Measurements from ENCODE around the gene OR56A3. TPM values are rescaled to one million over a fixed set of nuclear protein-coding genes. Genes with fewer than 3 reads are reported as not detected.

OR56A3 gene
- total RNA-seq, 1 experiment from 2014 or later = not detected

DNA sequence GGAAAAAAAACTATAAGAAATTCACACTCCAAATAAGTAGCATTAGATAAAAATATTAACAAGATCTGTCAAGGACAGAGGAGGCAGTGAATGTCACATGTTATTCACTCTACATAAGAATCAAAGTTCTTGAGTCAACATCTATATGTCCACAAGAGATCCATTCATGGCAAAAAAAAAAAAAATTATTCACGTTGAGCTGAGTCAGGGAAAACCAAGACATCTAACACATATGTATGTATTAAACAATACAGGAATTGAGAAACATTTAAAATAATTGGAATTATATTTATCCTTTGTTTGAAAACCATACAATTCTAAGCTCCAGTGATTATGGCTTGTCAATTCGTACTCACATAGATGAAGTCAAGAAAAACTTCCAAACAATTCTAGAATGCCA lies 24.9 kb downstream of the OR56A3 start:
- in situ Hi-C loops (cut with HindIII; ENCODE audit: low sequenced_read_pairs) = no loop called here
- DNase-seq (ENCODE audit: low spot score) = no peak

DNA sequence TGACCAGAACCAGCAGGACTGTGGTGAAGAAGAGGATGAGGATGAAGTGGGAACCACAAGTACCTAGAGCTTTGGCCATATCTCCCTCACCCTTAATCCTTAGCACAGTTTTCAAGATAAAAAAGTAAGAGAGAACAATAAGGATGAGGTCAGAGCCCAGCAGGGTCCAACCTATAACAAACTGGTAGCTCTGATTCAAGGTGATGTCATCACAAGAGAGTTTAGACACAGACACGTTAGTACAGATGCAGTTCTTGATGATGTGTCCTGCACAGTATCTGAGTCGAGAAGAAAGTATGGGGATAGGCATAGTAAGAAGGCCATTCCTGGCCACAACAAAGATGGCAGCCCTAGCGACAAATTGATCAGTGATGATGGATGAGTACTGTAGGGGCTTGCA lies 25.7 kb downstream of the OR56A3 start:
- in situ Hi-C loops (cut with HindIII; ENCODE audit: low sequenced_read_pairs) = no loop called here
- DNase-seq (ENCODE audit: low spot score) = no peak

DNA sequence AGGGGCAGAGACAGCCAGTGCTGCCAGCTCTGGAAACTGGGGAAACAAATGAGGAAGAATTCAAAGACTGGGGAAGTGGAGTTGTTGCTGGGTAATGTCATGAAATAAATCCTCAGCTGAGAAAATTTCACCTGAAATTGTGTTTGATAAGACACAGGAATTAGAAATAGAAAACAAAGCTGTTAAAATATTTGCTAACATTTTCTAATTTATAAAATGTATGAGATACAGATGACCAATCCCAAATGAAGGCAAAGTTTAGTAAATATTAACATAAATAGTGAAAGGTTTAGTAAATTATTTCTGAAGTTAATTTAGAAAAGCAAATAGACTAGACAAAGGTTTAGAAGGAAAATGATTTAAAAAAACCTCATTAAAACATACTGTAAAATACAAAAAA lies 26.3 kb downstream of the OR56A3 start, which contains the start of gene OR56A5:
Gene OR56A5, minus strand, starts transcription at position 101 of the 400 bp plus-strand sequence. Its CDS starts 0 bp downstream, at position 101.
- no peak for DNase-seq (ENCODE audit: low spot score)
- in situ Hi-C loops (cut with HindIII; ENCODE audit: low sequenced_read_pairs) = no loop called here

DNA sequence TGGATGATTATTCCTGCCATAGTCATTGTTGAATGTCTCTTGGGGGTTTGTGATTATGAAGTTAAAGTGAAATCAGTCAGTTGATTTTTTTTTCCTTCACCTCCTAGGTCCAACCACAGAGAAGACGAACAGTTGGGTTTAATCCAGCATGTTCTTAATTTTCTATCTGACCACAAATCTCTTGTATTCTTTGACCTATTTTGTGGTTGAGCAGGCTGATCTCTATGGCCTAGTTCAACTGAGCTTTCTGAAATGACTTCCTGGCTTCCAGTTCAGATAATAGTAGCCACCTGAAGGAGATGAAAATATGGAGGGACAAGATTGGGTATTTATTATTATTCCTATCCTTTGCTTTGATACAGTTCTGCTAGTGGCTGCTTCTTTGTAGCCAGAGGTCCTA lies 31.5 kb downstream of the OR56A3 start:
- DNase-seq (ENCODE audit: low spot score) = no peak

DNA sequence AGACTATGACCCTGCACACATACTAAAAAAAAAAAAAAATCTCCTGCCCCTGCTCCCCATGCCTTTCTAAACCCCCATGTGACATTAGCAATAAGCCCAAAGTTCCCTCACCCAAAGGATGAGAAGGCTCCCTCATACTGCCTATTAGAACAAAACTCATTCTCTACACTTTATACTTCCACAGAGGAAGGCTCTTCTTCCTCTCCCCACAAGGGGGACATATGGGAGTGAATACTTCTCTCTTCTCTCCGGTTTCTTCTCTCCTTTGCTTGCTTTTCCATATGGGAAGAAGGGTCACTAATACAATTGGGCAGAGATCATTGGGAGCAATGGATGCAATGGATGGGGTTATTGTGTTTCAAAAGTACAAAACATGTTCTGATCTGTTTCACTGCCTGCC lies 41.4 kb downstream of the OR56A3 start:
- no peak for DNase-seq (ENCODE audit: low spot score)
- in situ Hi-C loops (cut with HindIII; ENCODE audit: low sequenced_read_pairs) = no loop called here

More for the DNA sequence above, 31.5 kb downstream of the OR56A3 start:
- in situ Hi-C loops (cut with HindIII; ENCODE audit: low sequenced_read_pairs) = no loop called here

DNA sequence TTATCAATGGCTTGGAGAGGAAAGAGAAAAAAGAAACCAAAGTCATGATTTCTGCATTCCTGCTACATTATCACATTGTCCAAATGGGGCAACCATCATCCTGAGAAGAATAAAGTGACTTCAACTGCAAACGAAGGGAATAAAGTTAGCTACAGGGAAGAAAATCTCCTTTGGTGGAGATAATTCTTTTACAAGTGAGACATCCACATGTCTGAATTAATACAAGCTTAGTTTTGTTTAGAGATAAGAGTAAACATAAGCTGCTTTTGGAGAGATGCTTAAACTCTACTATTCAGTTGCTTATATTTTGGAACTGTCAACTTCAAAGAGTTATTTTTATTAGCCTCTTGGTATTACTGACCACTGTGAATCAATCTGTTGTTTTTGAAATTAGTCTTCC lies 44.8 kb downstream of the OR56A3 start, which contains the start of gene OR52L1:
Gene OR52L1, minus strand, starts transcription at position 101 of the 400 bp plus-strand sequence. Its CDS starts 55 bp downstream, at position 46.
- no peak for DNase-seq (ENCODE audit: low spot score)
- in situ Hi-C loops (cut with HindIII; ENCODE audit: low sequenced_read_pairs) = no loop called here

DNA sequence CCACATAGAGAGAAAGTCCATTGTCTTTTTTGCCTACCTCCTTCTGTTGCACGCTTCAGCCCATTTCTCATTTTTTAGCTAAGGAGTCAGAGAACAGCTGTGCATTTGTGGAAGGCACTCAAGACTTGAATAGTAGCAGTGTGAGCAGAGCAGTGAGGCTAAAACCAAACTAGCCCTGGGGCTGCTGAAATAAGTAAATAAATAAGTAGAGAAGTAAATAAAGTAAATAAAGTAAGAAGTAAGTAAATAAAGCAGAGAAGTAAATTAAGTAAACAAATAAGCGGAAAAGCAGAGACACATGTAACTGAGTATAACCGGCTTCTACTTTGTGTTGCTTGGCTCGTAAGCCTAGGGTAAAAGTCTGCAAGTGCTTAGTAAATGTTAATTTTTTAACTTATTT lies 47.2 kb downstream of the OR56A3 start:
- in situ Hi-C loops (cut with HindIII; ENCODE audit: low sequenced_read_pairs) = no loop called here
- no peak for DNase-seq (ENCODE audit: low spot score)

DNA sequence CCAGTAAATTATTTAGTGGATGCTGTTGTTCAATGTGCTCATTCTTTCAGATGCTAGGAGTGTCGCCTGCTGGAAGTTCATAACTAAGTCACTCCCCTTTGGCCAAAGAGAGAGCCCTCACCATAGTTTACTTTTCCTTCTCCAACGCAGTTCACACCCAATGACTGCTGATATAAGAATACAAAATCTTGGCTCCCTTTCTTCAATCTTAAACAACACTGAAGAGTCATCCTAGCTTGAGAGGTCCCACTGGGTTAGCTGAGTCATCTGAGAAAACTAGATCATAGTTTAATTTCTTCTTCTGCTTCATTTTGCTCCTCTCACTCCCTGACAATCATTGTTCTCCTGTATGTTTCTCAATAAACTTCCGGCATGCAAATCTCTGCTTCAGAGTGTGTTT lies 50.1 kb downstream of the OR56A3 start:
- no peak for DNase-seq (ENCODE audit: low spot score)
- in situ Hi-C loops (cut with HindIII; ENCODE audit: low sequenced_read_pairs) = no loop called here

DNA sequence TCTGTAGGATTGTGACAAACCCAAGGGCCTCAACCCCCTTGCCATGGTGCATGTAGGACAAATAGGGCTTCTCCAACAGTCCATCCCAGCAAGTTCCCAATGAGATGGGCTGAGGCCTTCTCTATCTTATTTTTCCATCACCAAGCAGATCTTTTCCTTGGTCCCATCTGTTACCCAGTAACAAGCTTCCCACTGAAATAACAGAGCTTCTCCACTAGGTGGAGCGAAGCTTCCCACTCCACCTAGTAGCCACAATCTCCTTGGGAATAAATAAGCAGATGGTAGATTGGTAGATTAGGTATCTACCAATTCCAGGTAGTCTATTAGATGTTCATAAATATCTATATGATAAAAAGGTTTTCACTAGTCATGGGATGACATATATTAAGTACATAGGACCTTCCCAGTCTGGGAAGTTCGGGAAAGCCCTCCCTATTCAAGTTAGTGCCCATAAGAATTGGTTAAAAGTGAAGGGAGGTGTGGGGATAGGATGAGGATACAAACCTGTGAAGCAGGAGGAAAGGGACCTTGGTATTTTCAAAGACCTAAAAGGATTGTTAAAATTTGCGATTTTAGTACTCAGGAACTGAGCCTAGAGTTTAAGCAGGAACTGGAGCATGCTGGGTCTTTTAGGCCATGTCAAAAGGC lies 50.7 kb downstream of the OR56A3 start:
- DNase-seq (ENCODE audit: low spot score) = peak; percentile 49
- in situ Hi-C loops (cut with HindIII; ENCODE audit: low sequenced_read_pairs) = no loop called here

DNA sequence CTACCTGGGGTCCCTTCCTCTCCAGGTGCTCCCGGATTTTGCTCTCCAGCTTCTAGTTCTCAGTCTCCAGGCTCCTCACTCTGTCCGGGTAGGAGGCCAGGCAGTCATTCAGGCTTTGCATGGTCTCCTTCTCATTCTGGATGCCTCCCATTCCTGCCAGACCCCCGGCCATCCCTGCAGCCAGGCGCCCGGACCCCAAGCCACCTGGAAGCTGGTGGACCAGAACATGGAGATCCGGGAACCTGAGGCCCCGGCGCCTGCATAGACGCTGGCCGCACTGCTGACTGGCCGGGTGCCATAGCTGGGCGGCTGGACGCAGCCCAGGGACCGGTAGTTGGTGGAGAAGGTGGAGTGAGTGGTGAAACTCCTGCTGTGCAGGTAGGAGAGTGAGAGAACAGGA lies 52.7 kb downstream of the OR56A3 start:
- DNase-seq (ENCODE audit: low spot score) = no peak
- in situ Hi-C loops (cut with HindIII; ENCODE audit: low sequenced_read_pairs) = no loop called here

Other genes starting within 250 kb of the OR56A3 start
- gene OR56B1, start 205.8 kb upstream of the OR56A3 start, total RNA-seq (2014; rRNA removed; shearing (Covaris generic)) = not detected in 2 replicates
- gene OR52N4, start 188.0 kb upstream of the OR56A3 start, total RNA-seq (2014; rRNA removed; shearing (Covaris generic)) = not detected in 2 replicates
- not detected in 2 replicates for gene OR52N5, start 158.9 kb upstream of the OR56A3 start, total RNA-seq (2014; rRNA removed; shearing (Covaris generic))
- not detected in 2 replicates for gene OR52N1, start 151.0 kb upstream of the OR56A3 start, total RNA-seq (2014; rRNA removed; shearing (Covaris generic))
- not detected in 2 replicates for gene OR52N2, start 133.3 kb upstream of the OR56A3 start, total RNA-seq (2014; rRNA removed; shearing (Covaris generic))
- gene OR52E6, start 100.4 kb upstream of the OR56A3 start, total RNA-seq (2014; rRNA removed; shearing (Covaris generic)) = not detected in 2 replicates
- gene OR52E8, start 84.6 kb upstream of the OR56A3 start, total RNA-seq (2014; rRNA removed; shearing (Covaris generic)) = not detected in 2 replicates
- not detected in 2 replicates for gene OR52E4, start 61.6 kb upstream of the OR56A3 start, total RNA-seq (2014; rRNA removed; shearing (Covaris generic))
- not detected in 2 replicates for gene OR52E5, start 49.0 kb upstream of the OR56A3 start, total RNA-seq (2014; rRNA removed; shearing (Covaris generic))
- not detected in 2 replicates for gene OR56A5, start 26.2 kb downstream of the OR56A3 start, total RNA-seq (2014; rRNA removed; shearing (Covaris generic))
- gene OR52L1, start 44.7 kb downstream of the OR56A3 start, total RNA-seq (2014; rRNA removed; shearing (Covaris generic)) = not detected in 2 replicates
- gene OR56A4, start 64.7 kb downstream of the OR56A3 start, total RNA-seq (2014; rRNA removed; shearing (Covaris generic)) = not detected in 2 replicates
- gene OR56A1, start 88.5 kb downstream of the OR56A3 start, total RNA-seq (2014; rRNA removed; shearing (Covaris generic)) = not detected in 2 replicates
- gene OR56B4, start 165.4 kb downstream of the OR56A3 start, total RNA-seq (2014; rRNA removed; shearing (Covaris generic)) = not detected in 2 replicates
- gene OR52B2, start 228.1 kb downstream of the OR56A3 start, total RNA-seq (2014; rRNA removed; shearing (Covaris generic)) = not detected in 2 replicates

Data from G401 (cell line).